Measurements from ENCODE around the gene EPSTI1.

The EPSTI1 gene

GRCh38 chr13:42849200-42849599 lies 142.8 kb downstream of the EPSTI1 start:
- no peak for DNase-seq (ENCODE audit: low read depth)

GRCh38 chr13:42847891-42848663 lies 144.0 kb downstream of the EPSTI1 start:
- DNase-seq (ENCODE audit: low read depth): no peak

GRCh38 chr13:42836930-42837690 lies 154.9 kb downstream of the EPSTI1 start:
- no peak for DNase-seq (ENCODE audit: low read depth)
